Neuron (in vitro differentiated cells): ENCODE data around the gene FHAD1.

Experiments used
- H2AFZ ChIP-seq: one replicate; pipeline ENCODE4 v1.6.1; 2013; ENCODE audit warnings: low read depth, mild to moderate bottlenecking, inconsistent platforms, low read length, moderate library complexity
- H3K27me3 ChIP-seq: one replicate; pipeline ENCODE4 v1.6.1; 2013; ENCODE audit warnings: low read length; ENCODE audit not compliant: insufficient read depth
- H3K36me3 ChIP-seq: one replicate; pipeline ENCODE4 v1.6.1; 2013; ENCODE audit warnings: low read length; ENCODE audit not compliant: insufficient read depth
- H3K4me1 ChIP-seq: one replicate; pipeline ENCODE4 v1.6.1; 2013; ENCODE audit warnings: low read length; ENCODE audit not compliant: insufficient read depth
- H3K4me3 ChIP-seq: 2 replicates; pipeline ENCODE4 v1.5.1; 2013; ENCODE audit warnings: mild to moderate bottlenecking, low read length, moderate library complexity
- H3K9me3 ChIP-seq: one replicate; pipeline ENCODE4 v1.6.1; 2013; ENCODE audit warnings: low read length

The FHAD1 gene

GRCh38 chr1:15211424-15211823, 35.6 kb upstream of the FHAD1 start:
- peaks cover 39% of the 10 kb centered on the region for H3K4me1 ChIP-seq
- no peaks in the 10 kb centered on the region for H3K27me3 ChIP-seq
- no peak overlapping the region for H3K4me3 ChIP-seq
- H2AFZ ChIP-seq, result no peak overlapping the region
- H3K9me3 ChIP-seq, result no peaks in the 10 kb centered on the region
- H3K36me3 ChIP-seq, result no peaks in the 10 kb centered on the region

- Histone ChIP-seq H3K4me3 (no peak overlapping the region), H3K36me3 (no peaks in the 10 kb centered on the region), H3K9me3 (peaks cover under 1% of the 10 kb centered on the region), H2AFZ (no peak overlapping the region), H3K27me3 (no peaks in the 10 kb centered on the region), H3K4me1 (peaks cover 30% of the 10 kb centered on the region)
These were observed 34.6 kb upstream of the FHAD1 start for GRCh38 chr1:15212216-15212953.

GRCh38 chr1:15212954-15213291, 34.1 kb upstream of the FHAD1 start:
- Histone ChIP-seq H3K4me1 (peaks cover 26% of the 10 kb centered on the region), H3K27me3 (no peaks in the 10 kb centered on the region), H2AFZ (no peak overlapping the region)

GRCh38 chr1:15213341-15213821, 33.6 kb upstream of the FHAD1 start:
- no peaks in the 10 kb centered on the region for H3K36me3 ChIP-seq
- no peak overlapping the region for H2AFZ ChIP-seq

More at GRCh38 chr1:15212954-15213291, 34.1 kb upstream of the FHAD1 start:
- H3K36me3 ChIP-seq, result no peaks in the 10 kb centered on the region
- H3K4me3 ChIP-seq, result no peak overlapping the region
- H3K9me3 ChIP-seq, result peaks cover 6% of the 10 kb centered on the region

GRCh38 chr1:15214527-15214926, 32.5 kb upstream of the FHAD1 start:
- Histone ChIP-seq H2AFZ (no peak overlapping the region), H3K4me1 (peaks cover 26% of the 10 kb centered on the region), H3K36me3 (peaks cover 5% of the 10 kb centered on the region), H3K4me3 (no peak overlapping the region), H3K27me3 (no peaks in the 10 kb centered on the region), H3K9me3 (peaks cover 17% of the 10 kb centered on the region)

More at GRCh38 chr1:15213341-15213821, 33.6 kb upstream of the FHAD1 start:
- Histone ChIP-seq H3K27me3 (no peaks in the 10 kb centered on the region), H3K4me3 (no peak overlapping the region), H3K4me1 (peaks cover 26% of the 10 kb centered on the region), H3K9me3 (peaks cover 6% of the 10 kb centered on the region)

GRCh38 chr1:15215116-15215515, 31.9 kb upstream of the FHAD1 start:
- no peaks in the 10 kb centered on the region for H3K27me3 ChIP-seq
- H3K9me3 ChIP-seq, result peaks cover 20% of the 10 kb centered on the region
- no peak overlapping the region for H3K4me3 ChIP-seq
- H3K36me3 ChIP-seq, result peaks cover 5% of the 10 kb centered on the region
- peaks cover 26% of the 10 kb centered on the region for H3K4me1 ChIP-seq
- H2AFZ ChIP-seq, result no peak overlapping the region

GRCh38 chr1:15217654-15218053, 29.4 kb upstream of the FHAD1 start:
- peaks cover 5% of the 10 kb centered on the region for H3K36me3 ChIP-seq
- no peak overlapping the region for H2AFZ ChIP-seq
- peaks cover 24% of the 10 kb centered on the region for H3K4me1 ChIP-seq
- H3K27me3 ChIP-seq, result no peaks in the 10 kb centered on the region
- peaks cover 22% of the 10 kb centered on the region for H3K9me3 ChIP-seq
- no peak overlapping the region for H3K4me3 ChIP-seq

GRCh38 chr1:15218287-15219279, 28.4 kb upstream of the FHAD1 start:
- peaks cover 15% of the 10 kb centered on the region for H3K4me1 ChIP-seq
- H3K9me3 ChIP-seq, result peaks cover 22% of the 10 kb centered on the region
- no peaks in the 10 kb centered on the region for H3K27me3 ChIP-seq
- peaks cover 5% of the 10 kb centered on the region for H3K36me3 ChIP-seq
- H2AFZ ChIP-seq, result no peak overlapping the region
- no peak overlapping the region for H3K4me3 ChIP-seq

GRCh38 chr1:15219280-15220023, 27.6 kb upstream of the FHAD1 start:
- Histone ChIP-seq H3K9me3 (peaks cover 22% of the 10 kb centered on the region), H2AFZ (no peak overlapping the region), H3K4me3 (no peak overlapping the region), H3K4me1 (peaks cover 8% of the 10 kb centered on the region), H3K36me3 (peaks cover 5% of the 10 kb centered on the region), H3K27me3 (no peaks in the 10 kb centered on the region)

GRCh38 chr1:15220024-15220392, 27.0 kb upstream of the FHAD1 start:
- peaks cover 4% of the 10 kb centered on the region for H3K4me1 ChIP-seq
- H3K4me3 ChIP-seq, result no peak overlapping the region
- peaks cover 22% of the 10 kb centered on the region for H3K9me3 ChIP-seq
- no peaks in the 10 kb centered on the region for H3K27me3 ChIP-seq
- no peak overlapping the region for H2AFZ ChIP-seq
- peaks cover 5% of the 10 kb centered on the region for H3K36me3 ChIP-seq

GRCh38 chr1:15220825-15221431, 26.1 kb upstream of the FHAD1 start:
- no peak overlapping the region for H3K4me3 ChIP-seq
- peaks cover 22% of the 10 kb centered on the region for H3K9me3 ChIP-seq
- no peaks in the 10 kb centered on the region for H3K4me1 ChIP-seq
- peaks cover 5% of the 10 kb centered on the region for H3K36me3 ChIP-seq
- H2AFZ ChIP-seq, result no peak overlapping the region
- H3K27me3 ChIP-seq, result no peaks in the 10 kb centered on the region

- no peak overlapping the region for H3K4me3 ChIP-seq
- H2AFZ ChIP-seq, result no peak overlapping the region
- H3K36me3 ChIP-seq, result peaks cover 5% of the 10 kb centered on the region
- H3K4me1 ChIP-seq, result no peaks in the 10 kb centered on the region
- no peaks in the 10 kb centered on the region for H3K27me3 ChIP-seq
- H3K9me3 ChIP-seq, result peaks cover 17% of the 10 kb centered on the region
These were observed 24.2 kb upstream of the FHAD1 start for GRCh38 chr1:15222653-15223303.
